A673 (cell line): Measurements from ENCODE around the gene ADRM1. TPM values are rescaled to one million over a fixed set of nuclear protein-coding genes. Genes with fewer than 3 reads are reported as not detected.

Experiments
- BruUV-seq: library from RNA; stranded (reverse); fragments of 400-500 nt; replicated peaks from 2 replicates; lab custom pipeline; 2021; lab: Mats Ljungman, UMichigan
- CTCF ChIA-PET: fragments of 300-600 bp; sonication (Branson Sonifier 250); formaldehyde crosslinking; loops from one replicate; lab custom pipeline; 2022; ENCODE audit warnings: antibody characterized with exemption; lab: Charles Lee
- POLR2A ChIA-PET: fragments of 300-600 bp; sonication (Branson Sonifier 250); formaldehyde crosslinking; loops from one replicate; lab custom pipeline; 2022; ENCODE audit warnings: antibody characterized with exemption; ENCODE audit not compliant: low non-redundant PET; lab: Charles Lee
- DNase-seq: peaks from one replicate; pipeline ENCODE4 v3.0.0-alpha.2; 2015; ENCODE audit warnings: low spot score
- H3K27ac ChIP-seq: fragments of 200-600 bp; sonication (generic); 2 replicates; pipeline ENCODE4 v1.5.1; 2016; ENCODE audit warnings: mixed run types, low read depth, mild to moderate bottlenecking, mixed read lengths, antibody characterized with exemption, low read length; ENCODE audit not compliant: poor library complexity, severe bottlenecking
- H3K27me3 ChIP-seq: fragments of 200-600 bp; sonication (generic); replicated peaks from 2 replicates; pipeline ENCODE4 v1.6.1; 2017; ENCODE audit warnings: mixed run types, low read depth, mild to moderate bottlenecking, mixed read lengths, antibody characterized with exemption, low read length; ENCODE audit not compliant: insufficient read depth, poor library complexity
- H3K36me3 ChIP-seq: fragments of 200-600 bp; sonication (generic); 2 replicates; pipeline ENCODE4 v1.6.1; 2016; ENCODE audit warnings: mixed run types, mild to moderate bottlenecking, mixed read lengths, antibody characterized with exemption, low read length; ENCODE audit not compliant: insufficient read depth, poor library complexity, severe bottlenecking
- H3K4me1 ChIP-seq: fragments of 200-600 bp; sonication (generic); 2 replicates; pipeline ENCODE4 v1.6.1; 2017; ENCODE audit warnings: mixed run types, mild to moderate bottlenecking, mixed read lengths, antibody characterized with exemption, low read length; ENCODE audit not compliant: insufficient read depth, poor library complexity, severe bottlenecking
- H3K4me3 ChIP-seq: fragments of 200-600 bp; sonication (generic); 2 replicates; pipeline ENCODE4 v1.5.1; 2016; ENCODE audit warnings: low read depth, mixed run types, mild to moderate bottlenecking, mixed read lengths, low read length; ENCODE audit not compliant: poor library complexity, severe bottlenecking
- H3K9me3 ChIP-seq: fragments of 200-600 bp; sonication (generic); 2 replicates; pipeline ENCODE4 v1.6.1; 2016; ENCODE audit warnings: mixed run types, low read depth, mild to moderate bottlenecking, mixed read lengths, antibody characterized with exemption, low read length; ENCODE audit not compliant: poor library complexity, severe bottlenecking
- CTCF ChIP-seq: fragments of 300-800, 200-600 bp; sonication (generic); conservative IDR thresholded peaks from 2 replicates; pipeline ENCODE4 v1.5.1; 2017; ENCODE audit warnings: low read depth, mild to moderate bottlenecking, antibody characterized with exemption, low read length, moderate library complexity, mixed read lengths
- EZH2 ChIP-seq: fragments of 200-600 bp; sonication (generic); IDR thresholded peaks from 2 replicates; pipeline ENCODE4 v1.6.1; 2017; ENCODE audit warnings: borderline replicate concordance, low read depth, mild to moderate bottlenecking, mixed read lengths, antibody characterized with exemption, low read length; ENCODE audit not compliant: poor library complexity, severe bottlenecking
- intact Hi-C: fragments of 100-400 bp; cut with micrococcal nuclease; formaldehyde crosslinking; loops from one replicate; pipeline ENCODE4 v1.10.0; 2022; ENCODE audit not compliant: unreplicated experiment
- total RNA-seq: library from RNA; stranded (reverse); gene quantifications from 2 replicates; pipeline ENCODE4 v1.2.3, GENCODE V29; 2021

ADRM1 gene
- total RNA-seq, 1 experiment from 2014 or later, result 252 TPM

- no peak for DNase-seq
- no peaks in the 10 kb centered on the region for H3K27me3 ChIP-seq
- intact Hi-C loops, result no loop called here
- no peak for TF ChIP-seq EZH2
- TF ChIP-seq CTCF, result no peak
- peaks cover 43% of the 10 kb centered on the region for H3K36me3 ChIP-seq
- H3K27ac ChIP-seq, result no peak overlapping the region
- no peak overlapping the region for H3K4me3 ChIP-seq
- ChIA-PET CTCF (no interaction called here), POLR2A (no interaction called here)
- no peaks in the 10 kb centered on the region for H3K9me3 ChIP-seq
- H3K4me1 ChIP-seq, result peaks cover 14% of the 10 kb centered on the region
- no TSS peak for BruUV-seq
Measured at GRCh38 chr20:62309198-62309944, 6.6 kb downstream of the ADRM1 start.

- no peak overlapping the region for H3K4me3 ChIP-seq
- TF ChIP-seq EZH2 (no peak), CTCF (no peak)
- no TSS peak for BruUV-seq
- H3K4me1 ChIP-seq, result peaks cover 6% of the 10 kb centered on the region
- no peaks in the 10 kb centered on the region for H3K9me3 ChIP-seq
- intact Hi-C loops, result no loop called here
- H3K36me3 ChIP-seq, result peaks cover 35% of the 10 kb centered on the region
- POLR2A ChIA-PET, result no interaction called here
- no peak overlapping the region for H3K27ac ChIP-seq
- CTCF ChIA-PET, result no interaction called here
- H3K27me3 ChIP-seq, result no peaks in the 10 kb centered on the region
- DNase-seq, result no peak
Measured at GRCh38 chr20:62309947-62310756, 7.4 kb downstream of the ADRM1 start.

- no peaks in the 10 kb centered on the region for H3K27me3 ChIP-seq
- TF ChIP-seq EZH2 (no peak), CTCF (no peak)
- no peak overlapping the region for H3K27ac ChIP-seq
- intact Hi-C loops, result no loop called here
- peaks cover under 1% of the 10 kb centered on the region for H3K4me1 ChIP-seq
- H3K36me3 ChIP-seq, result peaks cover 29% of the 10 kb centered on the region
- ChIA-PET POLR2A (no interaction called here), CTCF (no interaction called here)
- no peak overlapping the region for H3K4me3 ChIP-seq
- DNase-seq, result no peak
- no peaks in the 10 kb centered on the region for H3K9me3 ChIP-seq
- no TSS peak for BruUV-seq
Measured at GRCh38 chr20:62310757-62311121, 7.9 kb downstream of the ADRM1 start.
